ENCODE results near the gene TBL1X. TPM values are rescaled to one million over a fixed set of nuclear protein-coding genes. Genes with fewer than 3 reads are reported as not detected.

The TBL1X gene
- total and polyA plus RNA-seq, 7 donors = 6.5 to 25.8 (median 16.1) TPM

DNA sequence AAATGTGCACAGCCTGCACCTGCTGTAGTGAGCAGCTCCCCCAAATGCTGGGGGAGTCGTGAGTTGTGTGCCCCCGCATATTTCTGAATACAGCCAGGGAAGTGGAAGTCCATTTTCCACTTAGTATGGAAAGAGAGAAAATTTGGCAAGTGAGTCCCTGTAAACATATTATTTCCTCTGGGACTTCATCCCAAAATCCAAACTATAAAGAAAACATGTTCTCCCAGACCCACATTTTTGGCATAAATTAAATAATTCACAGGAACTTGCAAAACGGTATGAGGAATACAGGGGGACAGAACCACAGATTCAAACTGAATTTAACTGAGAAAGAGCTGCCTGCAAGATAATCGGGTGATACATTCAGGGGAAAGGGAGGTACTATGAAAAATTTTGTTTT, 193.6 kb downstream of the TBL1X start:
- 83 to 91% methylated on average over 4 of the region's 4 CpGs for WGBS, 2 donors

DNA sequence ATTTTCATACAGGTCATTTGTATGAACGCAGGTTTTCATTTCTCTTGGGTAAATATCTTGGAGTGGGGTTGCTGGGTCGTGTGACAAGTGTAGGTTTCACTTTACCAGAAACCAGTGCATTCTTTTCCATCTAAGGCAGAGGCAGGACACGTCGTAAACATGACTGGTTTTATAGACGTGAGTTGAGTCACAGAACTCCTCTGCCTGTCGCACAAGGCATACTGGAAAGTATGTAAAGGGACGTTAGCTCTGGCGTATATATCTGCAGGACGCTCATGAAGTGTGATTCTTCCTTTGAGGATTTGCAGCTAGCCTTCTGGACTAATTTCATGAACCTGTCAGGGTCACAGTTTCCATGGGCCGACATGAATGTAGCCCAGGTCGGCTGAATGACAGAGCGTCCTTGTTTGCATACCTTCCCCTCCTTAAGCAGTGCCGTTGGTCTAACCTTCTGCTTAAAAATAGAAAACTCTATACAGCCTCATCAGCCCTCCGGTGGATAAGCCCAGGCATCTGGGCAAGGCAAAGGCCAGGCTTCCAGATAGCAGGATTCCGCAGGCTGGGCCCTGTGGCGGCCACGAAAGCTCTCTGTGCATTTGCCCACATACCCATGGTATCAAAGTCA, 194.8 kb downstream of the TBL1X start:
- H3K4me3 ChIP-seq = no peak overlapping the region
- no peak for TF ChIP-seq POLR2A (IDR thresholded peaks at IDR 0.05)
- peak in 3 of 4 donors; percentile 56 to 75 (median 58) for TF ChIP-seq EP300 (IDR thresholded peaks at IDR 0.05)
- peak in 3 of 4 donors; percentile 30 to 81 (median 43) for TF ChIP-seq POLR2AphosphoS5 (IDR thresholded peaks at IDR 0.05)
- H3K27me3 ChIP-seq = no peaks in the 10 kb centered on the region
- DNase-seq = no peak
- H3K4me1 ChIP-seq = peaks cover 0 to 13% (median 4%) of the 10 kb centered on the region in 4 donors
- WGBS, 2 donors = 77 to 84% methylated on average over 17 of the region's 17 CpGs
- intact Hi-C loops (cut with DNase I) = no loop called here
- H3K27ac ChIP-seq = peak overlapping the region in 3 of 4 donors; percentile 35 to 68 (median 67)
- H3K9me3 ChIP-seq = no peaks in the 10 kb centered on the region
- H3K36me3 ChIP-seq = no peaks in the 10 kb centered on the region

More for the DNA sequence above, 193.6 kb downstream of the TBL1X start:
- intact Hi-C loops (cut with DNase I) = no loop called here
- Histone ChIP-seq H3K27me3 (no peaks in the 10 kb centered on the region), H3K27ac (no peak overlapping the region), H3K4me3 (no peak overlapping the region), H3K36me3 (no peaks in the 10 kb centered on the region), H3K9me3 (no peaks in the 10 kb centered on the region), H3K4me1 (peaks cover 0 to 13% (median 4%) of the 10 kb centered on the region in 4 donors)
- no peak for DNase-seq
- TF ChIP-seq POLR2A (IDR thresholded peaks at IDR 0.05) = no peak
- TF ChIP-seq POLR2AphosphoS5 (IDR thresholded peaks at IDR 0.05) = no peak
- TF ChIP-seq EP300 (IDR thresholded peaks at IDR 0.05) = no peak
- TF ChIP-seq, protein P1, sequence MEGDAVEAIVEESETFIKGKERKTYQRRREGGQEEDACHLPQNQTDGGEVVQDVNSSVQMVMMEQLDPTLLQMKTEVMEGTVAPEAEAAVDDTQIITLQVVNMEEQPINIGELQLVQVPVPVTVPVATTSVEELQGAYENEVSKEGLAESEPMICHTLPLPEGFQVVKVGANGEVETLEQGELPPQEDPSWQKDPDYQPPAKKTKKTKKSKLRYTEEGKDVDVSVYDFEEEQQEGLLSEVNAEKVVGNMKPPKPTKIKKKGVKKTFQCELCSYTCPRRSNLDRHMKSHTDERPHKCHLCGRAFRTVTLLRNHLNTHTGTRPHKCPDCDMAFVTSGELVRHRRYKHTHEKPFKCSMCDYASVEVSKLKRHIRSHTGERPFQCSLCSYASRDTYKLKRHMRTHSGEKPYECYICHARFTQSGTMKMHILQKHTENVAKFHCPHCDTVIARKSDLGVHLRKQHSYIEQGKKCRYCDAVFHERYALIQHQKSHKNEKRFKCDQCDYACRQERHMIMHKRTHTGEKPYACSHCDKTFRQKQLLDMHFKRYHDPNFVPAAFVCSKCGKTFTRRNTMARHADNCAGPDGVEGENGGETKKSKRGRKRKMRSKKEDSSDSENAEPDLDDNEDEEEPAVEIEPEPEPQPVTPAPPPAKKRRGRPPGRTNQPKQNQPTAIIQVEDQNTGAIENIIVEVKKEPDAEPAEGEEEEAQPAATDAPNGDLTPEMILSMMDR (IDR thresholded peaks at IDR 0.05) = no peak

DNA sequence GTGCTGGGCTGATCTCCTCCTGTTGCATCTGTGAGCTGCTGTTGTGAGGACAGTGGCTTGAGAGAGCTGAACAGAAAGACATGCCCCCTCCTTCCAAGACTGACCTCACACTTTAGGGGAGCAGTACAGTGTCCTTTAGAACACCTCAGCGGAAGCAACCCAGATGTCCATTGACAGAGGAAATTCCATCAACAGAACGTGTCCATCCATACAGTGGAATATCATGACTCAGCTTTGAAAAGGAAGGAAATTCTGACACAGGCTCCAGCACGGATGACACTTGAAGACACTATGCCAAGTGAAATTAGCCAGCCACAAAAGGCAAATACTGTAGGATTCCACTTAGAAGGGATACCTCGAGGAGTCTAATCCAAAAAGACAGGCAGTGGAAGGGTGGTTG, 197.3 kb downstream of the TBL1X start:
- TF ChIP-seq, protein P1 (IDR thresholded peaks at IDR 0.05) = no peak
- TF ChIP-seq POLR2AphosphoS5 (IDR thresholded peaks at IDR 0.05) (no peak), EP300 (IDR thresholded peaks at IDR 0.05) (no peak), POLR2A (IDR thresholded peaks at IDR 0.05) (no peak)
- no peak overlapping the region for H3K4me3 ChIP-seq
- H3K27ac ChIP-seq = no peak overlapping the region
- DNase-seq = no peak
- no peaks in the 10 kb centered on the region for H3K36me3 ChIP-seq
- intact Hi-C loops (cut with DNase I) = no loop called here
- H3K4me1 ChIP-seq = no peaks in the 10 kb centered on the region
- no peaks in the 10 kb centered on the region for H3K9me3 ChIP-seq
- no peaks in the 10 kb centered on the region for H3K27me3 ChIP-seq
- WGBS, 2 donors = 62 to 89% methylated on average over 4 of the region's 4 CpGs

DNA sequence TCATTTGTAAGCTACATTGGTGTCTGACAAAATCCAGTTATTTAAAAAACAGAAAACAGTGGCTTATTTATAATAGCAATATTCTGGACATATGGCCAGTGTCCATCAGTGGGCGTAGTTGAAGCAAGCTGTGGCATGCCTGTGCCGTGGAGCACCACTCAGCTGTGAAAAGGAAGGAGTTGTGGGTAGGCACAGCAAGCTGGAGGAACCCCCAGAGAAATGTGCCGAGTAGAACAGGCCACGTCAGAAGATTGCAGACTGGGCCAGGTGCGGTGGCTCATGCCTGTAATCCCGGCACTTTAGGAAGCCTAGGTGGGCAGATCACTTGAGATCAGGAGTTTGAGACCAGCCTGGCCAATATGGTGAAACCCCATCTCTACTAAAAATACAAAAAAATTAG, 198.4 kb downstream of the TBL1X start:
- intact Hi-C loops (cut with DNase I) = no loop called here
- H3K27me3 ChIP-seq = no peaks in the 10 kb centered on the region
- DNase-seq = no peak
- H3K9me3 ChIP-seq = no peaks in the 10 kb centered on the region
- H3K4me1 ChIP-seq = peaks cover 0 to 4% (median 1%) of the 10 kb centered on the region in 4 donors
- no peak for TF ChIP-seq EP300 (IDR thresholded peaks at IDR 0.05)
- TF ChIP-seq, protein P1 (IDR thresholded peaks at IDR 0.05) = no peak
- no peak for TF ChIP-seq POLR2A (IDR thresholded peaks at IDR 0.05)
- TF ChIP-seq POLR2AphosphoS5 (IDR thresholded peaks at IDR 0.05) = no peak
- 87 to 99% methylated on average over 6 of the region's 6 CpGs for WGBS, 2 donors
- no peak overlapping the region for H3K4me3 ChIP-seq
- H3K27ac ChIP-seq = no peak overlapping the region
- no peaks in the 10 kb centered on the region for H3K36me3 ChIP-seq

DNA sequence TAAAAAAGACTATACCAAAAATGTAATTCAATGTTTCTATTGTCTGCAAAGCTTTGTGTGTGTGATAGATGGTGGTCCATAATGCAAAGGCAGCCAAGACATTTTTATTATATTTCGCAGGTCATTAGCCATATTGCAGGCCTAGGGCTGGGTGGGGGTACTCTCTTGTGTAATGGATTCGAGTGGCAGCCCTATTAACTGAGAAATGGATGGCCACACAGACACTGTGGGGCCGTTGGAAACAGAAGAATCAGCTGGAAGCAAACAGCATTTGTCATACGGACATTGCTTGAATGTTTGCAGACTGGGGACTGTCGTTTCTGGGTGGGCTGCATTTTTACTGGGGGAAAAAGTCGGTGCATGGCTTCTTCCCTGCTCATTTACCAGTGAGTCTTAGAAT, 199.4 kb downstream of the TBL1X start:
- intact Hi-C loops (cut with DNase I) = no loop called here
- Histone ChIP-seq H3K27ac (no peak overlapping the region), H3K36me3 (no peaks in the 10 kb centered on the region), H3K9me3 (no peaks in the 10 kb centered on the region), H3K4me3 (no peak overlapping the region), H3K4me1 (peaks cover 0 to 10% (median 3%) of the 10 kb centered on the region in 4 donors), H3K27me3 (no peaks in the 10 kb centered on the region)
- 82 to 88% methylated on average over 6 of the region's 6 CpGs for WGBS, 2 donors
- TF ChIP-seq, protein P1 (IDR thresholded peaks at IDR 0.05) = no peak
- no peak for TF ChIP-seq POLR2AphosphoS5 (IDR thresholded peaks at IDR 0.05)
- no peak for TF ChIP-seq EP300 (IDR thresholded peaks at IDR 0.05)
- no peak for DNase-seq
